Measurements from ENCODE around the gene CFAP107. TPM values are rescaled to one million over a fixed set of nuclear protein-coding genes. Genes with fewer than 3 reads are reported as not detected.

The CFAP107 gene
- total and polyA plus RNA-seq, 12 donors: not detected

- no peaks in the 10 kb centered on the region for H3K36me3 ChIP-seq
- no peak for ATAC-seq
- peaks cover 0 to 5% (median 0%) of the 10 kb centered on the region in 11 donors for H3K9me3 ChIP-seq
- peaks cover 0 to 51% (median 32%) of the 10 kb centered on the region in 7 donors for H3K27me3 ChIP-seq
- TF ChIP-seq CTCF (IDR thresholded peaks at IDR 0.05): no peak
- WGBS, 2 donors: 54 to 74% methylated on average over 2 of the region's 2 CpGs
- intact Hi-C loops (cut with DNase I): no loop called here
- H3K4me3 ChIP-seq: no peak overlapping the region
- H3K27ac ChIP-seq: no peak overlapping the region
- H3K4me1 ChIP-seq: no peaks in the 10 kb centered on the region
- DNase-seq: no peak
Measured at GRCh38 chr1:12769031-12769430, 23.0 kb downstream of the CFAP107 start.

GRCh38 chr1:12769976-12770505, 24.0 kb downstream of the CFAP107 start:
- no peak for DNase-seq
- Histone ChIP-seq H3K9me3 (peaks cover 0 to 5% (median 0%) of the 10 kb centered on the region in 11 donors), H3K4me1 (no peaks in the 10 kb centered on the region), H3K27me3 (peaks cover 0 to 50% (median 35%) of the 10 kb centered on the region in 7 donors), H3K4me3 (no peak overlapping the region), H3K27ac (no peak overlapping the region), H3K36me3 (no peaks in the 10 kb centered on the region)
- no peak for TF ChIP-seq CTCF (IDR thresholded peaks at IDR 0.05)
- WGBS, 2 donors: 52 to 54% methylated on average over 7 of the region's 7 CpGs
- ATAC-seq: no peak
- intact Hi-C loops (cut with DNase I): no loop called here

- Histone ChIP-seq H3K9me3 (peaks cover 0 to 5% (median 0%) of the 10 kb centered on the region in 11 donors), H3K4me1 (no peaks in the 10 kb centered on the region), H3K27me3 (peaks cover 0 to 54% (median 37%) of the 10 kb centered on the region in 7 donors), H3K4me3 (no peak overlapping the region), H3K27ac (no peak overlapping the region), H3K36me3 (no peaks in the 10 kb centered on the region)
- no peak for TF ChIP-seq CTCF (IDR thresholded peaks at IDR 0.05)
- WGBS, 2 donors: 74 to 75% methylated on average over 2 of the region's 2 CpGs
- ATAC-seq: no peak
- DNase-seq: no peak
- intact Hi-C loops (cut with DNase I): no loop called here
Measured at GRCh38 chr1:12770620-12771019, 24.6 kb downstream of the CFAP107 start.

GRCh38 chr1:12771186-12771585, 25.2 kb downstream of the CFAP107 start:
- Histone ChIP-seq H3K27me3 (peaks cover 0 to 54% (median 39%) of the 10 kb centered on the region in 7 donors), H3K36me3 (no peaks in the 10 kb centered on the region), H3K9me3 (peaks cover 0 to 5% (median 0%) of the 10 kb centered on the region in 11 donors), H3K4me1 (no peaks in the 10 kb centered on the region), H3K4me3 (no peak overlapping the region), H3K27ac (no peak overlapping the region)
- intact Hi-C loops (cut with DNase I): no loop called here
- ATAC-seq (no peak), DNase-seq (no peak)
- no peak for TF ChIP-seq CTCF (IDR thresholded peaks at IDR 0.05)
- WGBS, 2 donors: 60 to 67% methylated on average over 5 of the region's 5 CpGs
